Measurements from ENCODE around the gene USP15.

Gene USP15

DNA sequence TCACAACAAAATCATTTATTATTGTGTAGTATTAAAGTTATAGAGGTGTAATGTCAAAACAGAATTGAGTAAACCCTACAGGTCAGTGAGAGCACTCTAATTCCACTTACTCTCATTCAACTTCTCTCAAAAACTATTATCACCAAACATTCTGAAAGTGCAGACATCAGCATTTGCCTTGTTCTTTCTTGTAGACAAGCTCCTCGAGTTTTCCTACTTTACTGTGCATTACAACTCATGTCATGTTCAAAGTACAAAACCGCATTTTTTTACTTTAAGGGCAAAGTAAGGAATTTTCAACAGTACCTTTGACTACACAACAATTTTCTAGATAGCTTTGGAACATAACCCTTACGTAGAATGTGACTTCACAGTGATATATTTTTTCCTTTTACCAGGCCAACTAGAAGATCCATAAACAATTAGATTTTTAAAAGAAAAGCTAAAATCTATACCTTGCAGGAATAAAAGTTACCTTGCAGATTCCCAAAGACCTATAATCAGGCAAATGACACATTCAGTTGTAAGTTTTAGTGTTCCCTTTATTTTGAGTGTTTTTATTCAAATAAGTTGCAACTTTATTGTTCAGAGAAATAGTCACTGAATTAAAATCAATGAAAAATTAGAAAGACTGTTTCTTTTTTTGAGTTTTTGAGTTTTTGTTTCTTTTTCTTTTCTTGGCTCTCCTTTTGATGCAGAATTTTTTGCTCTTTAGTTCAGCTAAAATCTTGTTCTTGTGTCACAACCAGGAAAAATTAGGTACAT is 12.7 kb upstream of the USP15 start:
- Histone ChIP-seq H3K9me2 (replicated peaks; ENCODE audit: control insufficient read depth, low read length) (no peaks in the 10 kb centered on the region), H3K36me3 (ENCODE audit: control insufficient read depth, low read length) (no peaks in the 10 kb centered on the region), H3K27ac (ENCODE audit: low read depth, low read length) (no peak overlapping the region), H3F3A (ENCODE audit: control insufficient read depth, insufficient read depth) (no peaks in the 10 kb centered on the region), H3K4me3 (ENCODE audit: low read length) (no peak overlapping the region), H3K79me2 (ENCODE audit: control insufficient read depth, low read length) (no peaks in the 10 kb centered on the region), H3K9me3 (ENCODE audit: control insufficient read depth, insufficient read depth, low read length) (no peaks in the 10 kb centered on the region), H4K20me1 (ENCODE audit: control insufficient read depth, insufficient read depth, low read depth, low read length) (no peaks in the 10 kb centered on the region), H3K27me3 (ENCODE audit: control insufficient read depth, low read length) (no peaks in the 10 kb centered on the region), H3K4me1 (ENCODE audit: control insufficient read depth, low read length) (no peaks in the 10 kb centered on the region), H3K4me2 (ENCODE audit: low read length) (no peak overlapping the region)
- no peak for TF ChIP-seq EZH2phosphoT487 (IDR thresholded peaks at IDR 0.05; ENCODE audit: borderline replicate concordance, low read length)
- TF ChIP-seq, protein P1, sequence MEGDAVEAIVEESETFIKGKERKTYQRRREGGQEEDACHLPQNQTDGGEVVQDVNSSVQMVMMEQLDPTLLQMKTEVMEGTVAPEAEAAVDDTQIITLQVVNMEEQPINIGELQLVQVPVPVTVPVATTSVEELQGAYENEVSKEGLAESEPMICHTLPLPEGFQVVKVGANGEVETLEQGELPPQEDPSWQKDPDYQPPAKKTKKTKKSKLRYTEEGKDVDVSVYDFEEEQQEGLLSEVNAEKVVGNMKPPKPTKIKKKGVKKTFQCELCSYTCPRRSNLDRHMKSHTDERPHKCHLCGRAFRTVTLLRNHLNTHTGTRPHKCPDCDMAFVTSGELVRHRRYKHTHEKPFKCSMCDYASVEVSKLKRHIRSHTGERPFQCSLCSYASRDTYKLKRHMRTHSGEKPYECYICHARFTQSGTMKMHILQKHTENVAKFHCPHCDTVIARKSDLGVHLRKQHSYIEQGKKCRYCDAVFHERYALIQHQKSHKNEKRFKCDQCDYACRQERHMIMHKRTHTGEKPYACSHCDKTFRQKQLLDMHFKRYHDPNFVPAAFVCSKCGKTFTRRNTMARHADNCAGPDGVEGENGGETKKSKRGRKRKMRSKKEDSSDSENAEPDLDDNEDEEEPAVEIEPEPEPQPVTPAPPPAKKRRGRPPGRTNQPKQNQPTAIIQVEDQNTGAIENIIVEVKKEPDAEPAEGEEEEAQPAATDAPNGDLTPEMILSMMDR (IDR thresholded peaks at IDR 0.05; ENCODE audit: low read depth, low read length, poor library complexity, severe bottlenecking), result no peak

DNA sequence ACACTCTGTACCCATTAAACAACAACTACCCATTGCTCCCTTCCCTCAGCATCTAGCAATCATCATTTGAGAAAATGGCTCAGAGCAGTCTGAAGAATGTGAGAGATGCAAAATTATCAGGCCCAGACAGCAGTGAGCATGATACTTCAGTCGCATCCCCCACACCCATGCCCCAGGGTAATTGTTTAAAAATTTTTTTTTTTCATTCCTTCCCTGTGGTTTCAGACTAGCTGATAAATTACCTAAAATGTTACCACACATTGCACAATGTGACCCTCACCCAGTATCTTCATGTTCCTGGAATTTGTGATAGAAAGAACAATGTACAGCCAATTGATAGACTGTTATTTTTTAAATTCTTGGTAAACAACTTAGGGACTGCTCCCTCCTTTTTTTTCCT is 11.3 kb upstream of the USP15 start:
- H3K4me1 ChIP-seq (ENCODE audit: control insufficient read depth, low read length), result no peaks in the 10 kb centered on the region
- H3K4me2 ChIP-seq (ENCODE audit: low read length), result no peak overlapping the region
- H3K27ac ChIP-seq (ENCODE audit: low read depth, low read length), result no peak overlapping the region
- H3K4me3 ChIP-seq (ENCODE audit: low read length), result no peak overlapping the region
- no peaks in the 10 kb centered on the region for H3F3A ChIP-seq (ENCODE audit: control insufficient read depth, insufficient read depth)
- no peaks in the 10 kb centered on the region for H3K36me3 ChIP-seq (ENCODE audit: control insufficient read depth, low read length)
- H3K9me2 ChIP-seq (replicated peaks; ENCODE audit: control insufficient read depth, low read length), result no peaks in the 10 kb centered on the region
- no peak for TF ChIP-seq EZH2phosphoT487 (IDR thresholded peaks at IDR 0.05; ENCODE audit: borderline replicate concordance, low read length)
- TF ChIP-seq, protein P1 (IDR thresholded peaks at IDR 0.05; ENCODE audit: low read depth, low read length, poor library complexity, severe bottlenecking), result no peak
- H3K27me3 ChIP-seq (ENCODE audit: control insufficient read depth, low read length), result no peaks in the 10 kb centered on the region
- H3K9me3 ChIP-seq (ENCODE audit: control insufficient read depth, insufficient read depth, low read length), result no peaks in the 10 kb centered on the region
- no peaks in the 10 kb centered on the region for H3K79me2 ChIP-seq (ENCODE audit: control insufficient read depth, low read length)
- H4K20me1 ChIP-seq (ENCODE audit: control insufficient read depth, insufficient read depth, low read depth, low read length), result no peaks in the 10 kb centered on the region

DNA sequence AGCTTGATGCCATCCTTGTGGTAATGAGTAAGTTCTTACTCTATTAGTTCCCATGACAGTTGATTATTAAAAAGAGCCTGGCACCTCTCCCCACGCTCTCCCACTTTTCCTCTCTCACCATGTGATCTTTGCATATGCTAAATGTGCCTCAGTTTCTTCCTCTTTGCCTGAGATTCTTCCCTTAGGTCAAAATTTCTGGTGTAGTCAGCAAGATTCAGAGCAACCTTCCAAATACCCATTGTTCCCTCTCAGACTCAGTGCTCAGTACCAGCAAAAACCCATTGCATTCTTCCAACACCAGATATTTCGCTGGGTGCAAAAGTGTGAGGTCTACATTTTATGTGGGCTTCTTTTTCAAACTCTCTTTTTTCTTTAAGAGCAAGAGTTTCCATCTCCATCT is 10.8 kb upstream of the USP15 start:
- H3K4me2 ChIP-seq (ENCODE audit: low read length), result no peak overlapping the region
- no peak overlapping the region for H3K27ac ChIP-seq (ENCODE audit: low read depth, low read length)
- TF ChIP-seq EZH2phosphoT487 (IDR thresholded peaks at IDR 0.05; ENCODE audit: borderline replicate concordance, low read length), result no peak
- TF ChIP-seq, protein P1 (IDR thresholded peaks at IDR 0.05; ENCODE audit: low read depth, low read length, poor library complexity, severe bottlenecking), result no peak
- no peak overlapping the region for H3K4me3 ChIP-seq (ENCODE audit: low read length)
- H3K27me3 ChIP-seq (ENCODE audit: control insufficient read depth, low read length), result no peaks in the 10 kb centered on the region
- no peaks in the 10 kb centered on the region for H3K4me1 ChIP-seq (ENCODE audit: control insufficient read depth, low read length)
- H4K20me1 ChIP-seq (ENCODE audit: control insufficient read depth, insufficient read depth, low read depth, low read length), result no peaks in the 10 kb centered on the region
- no peaks in the 10 kb centered on the region for H3K79me2 ChIP-seq (ENCODE audit: control insufficient read depth, low read length)
- H3K9me3 ChIP-seq (ENCODE audit: control insufficient read depth, insufficient read depth, low read length), result no peaks in the 10 kb centered on the region
- H3K9me2 ChIP-seq (replicated peaks; ENCODE audit: control insufficient read depth, low read length), result no peaks in the 10 kb centered on the region
- no peaks in the 10 kb centered on the region for H3K36me3 ChIP-seq (ENCODE audit: control insufficient read depth, low read length)
- no peaks in the 10 kb centered on the region for H3F3A ChIP-seq (ENCODE audit: control insufficient read depth, insufficient read depth)
